Activated T-helper 2 cell treated with anti-CD3 and anti-CD28 coated beads, Interferon-gamma antibody, Interleukin-2, Interleukin-4, amounts not matched to agents 10 μg/mL and 5 μg/mL and 100 μg/mL, durations not matched to agents 14 hours and 24 hours and 36 hours (primary cell): ENCODE results near the gene GRB10. TPM values are rescaled to one million over a fixed set of nuclear protein-coding genes. Genes with fewer than 3 reads are reported as not detected.

Source experiments
- DNase-seq: peaks from one replicate; pipeline ENCODE4 v3.0.0; 2021; ENCODE audit warnings: low spot score
- H3K27ac Mint-ChIP-seq: one replicate; pipeline ENCODE4 v1.8.0; 2021; ENCODE audit warnings: mixed read lengths
- H3K27me3 Mint-ChIP-seq: one replicate; pipeline ENCODE4 v1.8.0; 2021; ENCODE audit warnings: low read depth, mixed read lengths
- H3K36me3 Mint-ChIP-seq: one replicate; pipeline ENCODE4 v1.8.0; 2021; ENCODE audit warnings: low read depth, mixed read lengths
- H3K4me1 Mint-ChIP-seq: one replicate; pipeline ENCODE4 v1.8.0; 2021; ENCODE audit warnings: low read depth, mixed read lengths
- H3K4me3 Mint-ChIP-seq: one replicate; pipeline ENCODE4 v1.8.0; 2021; ENCODE audit warnings: low read depth, mild to moderate bottlenecking, moderate library complexity, mixed read lengths
- H3K9me3 Mint-ChIP-seq: one replicate; pipeline ENCODE4 v1.8.0; 2021; ENCODE audit warnings: mixed read lengths
- intact Hi-C: fragments of 100-400 bp; cut with micrococcal nuclease; formaldehyde crosslinking; loops from one replicate; pipeline ENCODE4 v1.15.1; 2023
- total RNA-seq: library from RNA; stranded (reverse); gene quantifications from 2 replicates; pipeline ENCODE4 v1.2.3, GENCODE V29; 2022

Gene GRB10
- total RNA-seq, 1 donor from 2014 or later = 2.3 TPM

- Mint-ChIP-seq H3K9me3 (no peaks in the 10 kb centered on the region), H3K27me3 (no peaks in the 10 kb centered on the region), H3K27ac (no peak overlapping the region), H3K4me1 (peaks cover 2% of the 10 kb centered on the region), H3K36me3 (no peaks in the 10 kb centered on the region), H3K4me3 (no peak overlapping the region)
- intact Hi-C loops = no loop called here
- DNase-seq = no peak
Measured at GRCh38 chr7:50673096-50673495, 109.6 kb downstream of the GRB10 start.

GRCh38 chr7:50672045-50672444, 110.7 kb downstream of the GRB10 start:
- DNase-seq = no peak
- no peaks in the 10 kb centered on the region for H3K27me3 Mint-ChIP-seq
- no peak overlapping the region for H3K4me3 Mint-ChIP-seq
- H3K4me1 Mint-ChIP-seq = peaks cover 9% of the 10 kb centered on the region
- H3K36me3 Mint-ChIP-seq = no peaks in the 10 kb centered on the region
- no peak overlapping the region for H3K27ac Mint-ChIP-seq
- intact Hi-C loops = no loop called here
- no peaks in the 10 kb centered on the region for H3K9me3 Mint-ChIP-seq

- H3K36me3 Mint-ChIP-seq = no peaks in the 10 kb centered on the region
- H3K27me3 Mint-ChIP-seq = no peaks in the 10 kb centered on the region
- intact Hi-C loops = no loop called here
- no peak for DNase-seq
- H3K9me3 Mint-ChIP-seq = no peaks in the 10 kb centered on the region
- peaks cover 10% of the 10 kb centered on the region for H3K4me1 Mint-ChIP-seq
- no peak overlapping the region for H3K27ac Mint-ChIP-seq
- H3K4me3 Mint-ChIP-seq = no peak overlapping the region
Measured at GRCh38 chr7:50671386-50671785, 111.3 kb downstream of the GRB10 start.

- Mint-ChIP-seq H3K36me3 (no peaks in the 10 kb centered on the region), H3K4me1 (peaks cover 19% of the 10 kb centered on the region), H3K27me3 (no peaks in the 10 kb centered on the region), H3K27ac (no peak overlapping the region), H3K4me3 (no peak overlapping the region), H3K9me3 (no peaks in the 10 kb centered on the region)
- intact Hi-C loops = loop anchor here (10.0 kb wide), 1 partner anchor 335 kb away; no protein-coding TSS in a partner anchor
- DNase-seq = no peak
Measured at GRCh38 chr7:50669890-50670289, 112.8 kb downstream of the GRB10 start.

- Mint-ChIP-seq H3K27me3 (no peaks in the 10 kb centered on the region), H3K27ac (no peak overlapping the region), H3K4me3 (no peak overlapping the region), H3K36me3 (no peaks in the 10 kb centered on the region), H3K9me3 (no peaks in the 10 kb centered on the region), H3K4me1 (peaks cover 37% of the 10 kb centered on the region)
- intact Hi-C loops = loop anchor here (10.0 kb wide), 1 partner anchor 333 kb away; no protein-coding TSS in a partner anchor
- DNase-seq = no peak
Measured at GRCh38 chr7:50667789-50668226, 114.9 kb downstream of the GRB10 start.

- H3K9me3 Mint-ChIP-seq = no peaks in the 10 kb centered on the region
- DNase-seq = no peak
- intact Hi-C loops = loop anchor here (10.0 kb wide), 1 partner anchor 333 kb away; no protein-coding TSS in a partner anchor
- H3K4me3 Mint-ChIP-seq = no peak overlapping the region
- peaks cover 42% of the 10 kb centered on the region for H3K4me1 Mint-ChIP-seq
- no peaks in the 10 kb centered on the region for H3K27me3 Mint-ChIP-seq
- H3K27ac Mint-ChIP-seq = no peak overlapping the region
- no peaks in the 10 kb centered on the region for H3K36me3 Mint-ChIP-seq
Measured at GRCh38 chr7:50667338-50667737, 115.4 kb downstream of the GRB10 start.

GRCh38 chr7:50666124-50666496, 116.6 kb downstream of the GRB10 start:
- no peak overlapping the region for H3K27ac Mint-ChIP-seq
- H3K27me3 Mint-ChIP-seq = no peaks in the 10 kb centered on the region
- no peak for DNase-seq
- no peaks in the 10 kb centered on the region for H3K9me3 Mint-ChIP-seq
- no peak overlapping the region for H3K4me3 Mint-ChIP-seq
- H3K4me1 Mint-ChIP-seq = peaks cover 54% of the 10 kb centered on the region
- no peaks in the 10 kb centered on the region for H3K36me3 Mint-ChIP-seq
- intact Hi-C loops = loop anchor here (10.0 kb wide), 1 partner anchor 331 kb away; no protein-coding TSS in a partner anchor

- no peaks in the 10 kb centered on the region for H3K27me3 Mint-ChIP-seq
- H3K4me3 Mint-ChIP-seq = no peak overlapping the region
- H3K4me1 Mint-ChIP-seq = peaks cover 56% of the 10 kb centered on the region
- H3K27ac Mint-ChIP-seq = no peak overlapping the region
- no peaks in the 10 kb centered on the region for H3K36me3 Mint-ChIP-seq
- DNase-seq = no peak
- intact Hi-C loops = loop anchor here (2.0 to 10.0 kb wide), 3 partner anchors 55 to 331 kb away; no protein-coding TSS in a partner anchor
- no peaks in the 10 kb centered on the region for H3K9me3 Mint-ChIP-seq
Measured at GRCh38 chr7:50665403-50666123, 117.1 kb downstream of the GRB10 start.

- Mint-ChIP-seq H3K27ac (no peak overlapping the region), H3K9me3 (no peaks in the 10 kb centered on the region), H3K4me3 (no peak overlapping the region), H3K27me3 (no peaks in the 10 kb centered on the region), H3K4me1 (peaks cover 62% of the 10 kb centered on the region), H3K36me3 (no peaks in the 10 kb centered on the region)
- no peak for DNase-seq
- intact Hi-C loops = loop anchor here (2.0 to 10.0 kb wide), 9 partner anchors 54 to 573 kb away; partner anchors contain the start of gene ZPBP
Measured at GRCh38 chr7:50664937-50665336, 117.8 kb downstream of the GRB10 start.

- intact Hi-C loops = loop anchor here (2.0 to 10.0 kb wide), 9 partner anchors 54 to 572 kb away; partner anchors contain the start of gene ZPBP
- Mint-ChIP-seq H3K27ac (no peak overlapping the region), H3K4me3 (no peak overlapping the region), H3K36me3 (no peaks in the 10 kb centered on the region), H3K27me3 (no peaks in the 10 kb centered on the region), H3K4me1 (peaks cover 67% of the 10 kb centered on the region), H3K9me3 (no peaks in the 10 kb centered on the region)
- no peak for DNase-seq
Measured at GRCh38 chr7:50664461-50664922, 118.2 kb downstream of the GRB10 start.

- Mint-ChIP-seq H3K9me3 (no peaks in the 10 kb centered on the region), H3K4me3 (no peak overlapping the region), H3K27me3 (no peaks in the 10 kb centered on the region), H3K27ac (no peak overlapping the region), H3K36me3 (no peaks in the 10 kb centered on the region), H3K4me1 (peaks cover 69% of the 10 kb centered on the region)
- intact Hi-C loops = loop anchor here (2.0 to 10.0 kb wide), 9 partner anchors 53 to 571 kb away; partner anchors contain the start of gene ZPBP
- DNase-seq = no peak
Measured at GRCh38 chr7:50663396-50664102, 119.1 kb downstream of the GRB10 start.

- intact Hi-C loops = loop anchor here (5.0 to 10.0 kb wide), 7 partner anchors 66 to 571 kb away; partner anchors contain the start of gene ZPBP
- peak overlapping the region; percentile 6 for H3K27ac Mint-ChIP-seq
Measured at GRCh38 chr7:50662996-50663395, 119.7 kb downstream of the GRB10 start.

More at GRCh38 chr7:50662996-50663395, 119.7 kb downstream of the GRB10 start:
- Mint-ChIP-seq H3K4me3 (no peak overlapping the region), H3K4me1 (peaks cover 69% of the 10 kb centered on the region), H3K36me3 (no peaks in the 10 kb centered on the region), H3K27me3 (no peaks in the 10 kb centered on the region), H3K9me3 (no peaks in the 10 kb centered on the region)
- DNase-seq = no peak
